ENCODE results near the gene BPIFB4.

The BPIFB4 gene

DNA sequence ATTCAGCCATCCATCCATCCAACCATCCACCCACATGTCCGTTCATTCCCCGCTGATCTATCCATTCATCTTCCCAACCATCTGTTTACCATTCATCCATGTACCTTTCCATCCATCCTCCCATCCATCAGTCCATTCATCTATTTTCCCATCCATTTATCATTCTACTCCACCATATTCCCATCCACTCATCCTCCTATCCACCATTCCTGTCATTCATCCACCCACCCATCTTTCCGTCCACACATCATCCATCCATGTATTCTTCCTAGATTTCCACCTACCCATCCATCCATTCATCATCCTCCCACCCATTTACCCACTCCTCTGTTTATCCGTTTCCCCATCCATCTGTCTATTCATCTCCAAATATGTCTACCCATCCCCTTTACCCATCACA is 41.2 kb upstream of the BPIFB4 start:
- Histone ChIP-seq H3K4me3 (ENCODE audit: low read length) (no peak overlapping the region), H3K9ac (ENCODE audit: low read length) (no peak overlapping the region), H3K27ac (ENCODE audit: low read length) (no peak overlapping the region), H2AFZ (ENCODE audit: low read length) (no peak overlapping the region), H3F3A (ENCODE audit: insufficient read depth, low read length) (no peaks in the 10 kb centered on the region), H3K27me3 (replicated peaks; ENCODE audit: insufficient read depth, low read length) (peaks cover 44% of the 10 kb centered on the region), H3K4me1 (ENCODE audit: low read length) (no peaks in the 10 kb centered on the region), H3K36me3 (replicated peaks; ENCODE audit: insufficient read depth, low read length) (no peaks in the 10 kb centered on the region), H3K9me3 (replicated peaks; ENCODE audit: insufficient read depth, low read length) (no peaks in the 10 kb centered on the region), H4K20me1 (ENCODE audit: insufficient read depth, low read length) (no peaks in the 10 kb centered on the region), H3K9me2 (replicated peaks; ENCODE audit: insufficient read depth, low read length) (no peaks in the 10 kb centered on the region), H3K79me2 (ENCODE audit: low read length) (no peaks in the 10 kb centered on the region), H3K4me2 (ENCODE audit: low read depth, low read length) (no peak overlapping the region)
- TF ChIP-seq CTCF (IDR thresholded peaks at IDR 0.05; ENCODE audit: low read length) (no peak), EZH2 (optimal IDR thresholded peaks at IDR 0.05; ENCODE audit: low read depth, low read length) (no peak), EZH2phosphoT487 (IDR thresholded peaks at IDR 0.05; ENCODE audit: low read length) (no peak)
- no peak for DNase-seq

DNA sequence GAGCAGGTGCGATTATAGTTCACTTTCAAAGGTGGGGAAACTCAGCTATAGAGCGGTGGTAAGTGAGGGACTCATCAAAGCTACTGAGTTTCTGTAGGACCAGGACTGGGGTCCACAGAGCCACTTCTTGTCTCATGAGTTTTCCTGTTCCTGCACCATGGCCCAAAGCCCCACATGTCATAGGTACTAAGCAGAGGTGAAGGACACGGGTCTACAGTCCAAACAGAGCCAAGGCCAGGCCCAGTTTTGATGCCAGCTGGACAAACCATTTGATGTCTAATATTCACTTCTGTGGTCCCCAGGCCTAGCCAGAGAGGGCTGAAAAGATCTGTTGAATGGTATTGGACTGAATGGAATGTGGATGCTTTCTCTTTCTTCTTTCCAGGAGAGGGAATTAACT is 37.0 kb upstream of the BPIFB4 start:
- DNase-seq: no peak
- Histone ChIP-seq H3K27ac (ENCODE audit: low read length) (no peak overlapping the region), H3K4me1 (ENCODE audit: low read length) (no peaks in the 10 kb centered on the region), H3K9me3 (replicated peaks; ENCODE audit: insufficient read depth, low read length) (no peaks in the 10 kb centered on the region), H3K4me3 (ENCODE audit: low read length) (no peak overlapping the region), H3K36me3 (replicated peaks; ENCODE audit: insufficient read depth, low read length) (no peaks in the 10 kb centered on the region), H3F3A (ENCODE audit: insufficient read depth, low read length) (no peaks in the 10 kb centered on the region), H3K79me2 (ENCODE audit: low read length) (no peaks in the 10 kb centered on the region), H3K9me2 (replicated peaks; ENCODE audit: insufficient read depth, low read length) (no peaks in the 10 kb centered on the region), H3K9ac (ENCODE audit: low read length) (no peak overlapping the region), H4K20me1 (ENCODE audit: insufficient read depth, low read length) (no peaks in the 10 kb centered on the region), H3K4me2 (ENCODE audit: low read depth, low read length) (no peak overlapping the region), H3K27me3 (replicated peaks; ENCODE audit: insufficient read depth, low read length) (peaks cover 34% of the 10 kb centered on the region), H2AFZ (ENCODE audit: low read length) (no peak overlapping the region)
- TF ChIP-seq CTCF (IDR thresholded peaks at IDR 0.05; ENCODE audit: low read length) (no peak), EZH2phosphoT487 (IDR thresholded peaks at IDR 0.05; ENCODE audit: low read length) (no peak), EZH2 (optimal IDR thresholded peaks at IDR 0.05; ENCODE audit: low read depth, low read length) (no peak)

DNA sequence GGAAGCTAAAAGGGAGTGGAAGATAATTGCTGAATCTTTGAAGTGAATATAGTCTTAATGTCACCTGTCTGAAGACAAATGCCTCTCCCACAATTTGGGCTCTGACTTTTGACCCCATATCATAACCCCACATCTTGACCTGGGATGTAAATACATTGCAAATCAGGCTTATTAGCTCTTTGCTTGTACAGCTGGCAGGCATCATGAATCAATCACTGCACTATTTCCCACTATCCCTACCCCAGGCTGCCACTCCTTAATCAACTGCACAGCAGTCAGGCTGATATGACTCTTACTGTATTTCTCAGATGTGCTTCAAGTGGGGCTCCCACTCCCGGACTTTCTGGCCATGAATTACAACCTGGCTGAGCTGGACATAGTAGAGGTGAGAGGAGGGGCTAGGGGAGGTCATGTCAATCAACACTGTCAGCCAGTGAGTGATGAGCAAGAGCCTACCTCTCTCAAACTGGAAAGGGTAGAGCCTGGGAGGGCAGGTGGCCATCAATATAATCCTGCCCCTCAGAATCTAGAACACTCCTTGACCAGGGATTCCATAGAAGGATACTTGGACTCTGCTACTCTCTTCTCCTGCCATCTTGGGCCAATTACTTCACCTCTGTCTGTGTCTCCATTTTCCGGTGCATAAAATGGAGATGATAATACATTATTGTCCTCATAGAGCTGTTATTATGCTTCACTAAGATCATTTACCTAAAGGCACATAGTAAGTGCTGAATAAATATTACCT is 36.3 kb upstream of the BPIFB4 start:
- Histone ChIP-seq H3K9me3 (replicated peaks; ENCODE audit: insufficient read depth, low read length) (no peaks in the 10 kb centered on the region), H3K4me2 (ENCODE audit: low read depth, low read length) (no peak overlapping the region), H3K36me3 (replicated peaks; ENCODE audit: insufficient read depth, low read length) (no peaks in the 10 kb centered on the region), H3K27ac (ENCODE audit: low read length) (no peak overlapping the region), H3K27me3 (replicated peaks; ENCODE audit: insufficient read depth, low read length) (peaks cover 33% of the 10 kb centered on the region), H3K4me1 (ENCODE audit: low read length) (no peaks in the 10 kb centered on the region), H2AFZ (ENCODE audit: low read length) (no peak overlapping the region), H3K79me2 (ENCODE audit: low read length) (no peaks in the 10 kb centered on the region), H3K9ac (ENCODE audit: low read length) (no peak overlapping the region), H3K9me2 (replicated peaks; ENCODE audit: insufficient read depth, low read length) (no peaks in the 10 kb centered on the region), H3K4me3 (ENCODE audit: low read length) (no peak overlapping the region), H4K20me1 (ENCODE audit: insufficient read depth, low read length) (no peaks in the 10 kb centered on the region), H3F3A (ENCODE audit: insufficient read depth, low read length) (no peaks in the 10 kb centered on the region)
- no peak for TF ChIP-seq EZH2phosphoT487 (IDR thresholded peaks at IDR 0.05; ENCODE audit: low read length)
- TF ChIP-seq EZH2 (optimal IDR thresholded peaks at IDR 0.05; ENCODE audit: low read depth, low read length): no peak
- TF ChIP-seq CTCF (IDR thresholded peaks at IDR 0.05; ENCODE audit: low read length): no peak
- no peak for DNase-seq
